ENCODE data around the gene NDST4.
"Not testable (repeated sequence)": the region's sequence is repeated elsewhere in the genome, so short reads cannot be mapped to it uniquely, and the experiment has no call there.

The NDST4 gene

DNA sequence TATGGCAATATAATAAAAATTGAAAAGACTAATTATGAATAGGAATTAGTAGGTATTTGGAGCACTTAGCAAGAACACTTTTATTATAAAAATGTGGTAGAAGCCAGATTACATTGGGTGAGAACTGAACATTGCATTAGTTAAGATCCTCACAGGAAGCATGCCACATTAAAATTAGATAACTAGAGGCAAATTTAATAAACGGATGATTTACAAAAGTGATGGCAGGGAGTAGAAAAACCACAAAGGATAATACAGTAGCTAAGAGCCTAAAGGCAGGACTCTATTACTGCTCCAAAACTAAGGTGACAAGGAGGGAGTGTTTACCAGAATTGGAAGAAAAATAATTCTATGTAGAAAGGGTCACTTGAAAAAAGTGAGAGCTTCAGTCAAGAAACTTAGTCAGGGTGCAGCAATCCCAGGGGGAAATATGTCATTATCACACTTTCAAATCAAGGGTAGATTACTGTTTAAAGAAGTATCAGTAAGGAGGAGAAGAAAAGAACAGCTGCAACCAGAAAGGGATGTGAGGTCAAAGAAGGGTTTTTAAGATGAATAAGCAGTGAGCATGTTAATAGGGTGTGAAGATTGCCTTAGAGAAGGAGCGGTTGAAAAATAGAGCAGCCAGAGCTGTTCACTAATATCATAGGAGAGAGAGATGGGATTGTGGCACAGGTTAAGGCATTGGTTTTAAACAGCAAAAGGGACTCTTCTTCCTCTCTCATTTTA, 84.6 kb downstream of the NDST4 start:
- in situ Hi-C loops (cut with MboI; ENCODE audit: low pct_unique_long_range_greater_than_20kb, low sequenced_read_pairs, unreplicated experiment) = no loop called here
- TF ChIP-seq CTCF (IDR thresholded peaks at IDR 0.05; ENCODE audit: extremely low read depth, insufficient read depth, missing control alignments) = no peak
- DNase-seq (ENCODE audit: low spot score) = no peak

DNA sequence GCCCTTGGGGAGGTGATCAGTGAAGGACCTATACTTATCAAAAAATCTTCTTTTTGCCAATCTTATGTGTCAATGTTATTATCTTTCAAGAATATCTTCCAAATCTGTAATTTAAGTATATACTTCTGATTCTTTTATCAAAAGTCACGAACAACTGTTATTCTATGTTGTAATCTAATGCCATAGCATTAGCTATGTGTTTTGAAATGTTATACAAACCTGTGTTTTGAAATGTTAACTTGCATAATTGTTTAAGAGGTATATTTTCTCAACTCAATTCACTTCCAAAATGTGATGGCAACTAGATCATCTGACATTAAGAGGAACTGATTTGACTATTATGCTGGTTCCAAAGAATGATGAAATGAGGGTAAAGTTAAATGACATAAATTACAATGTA, 113.5 kb downstream of the NDST4 start:
- in situ Hi-C loops (cut with MboI; ENCODE audit: low pct_unique_long_range_greater_than_20kb, low sequenced_read_pairs, unreplicated experiment) = no loop called here
- no peak for TF ChIP-seq CTCF (IDR thresholded peaks at IDR 0.05; ENCODE audit: extremely low read depth, insufficient read depth, missing control alignments)
- no peak for DNase-seq (ENCODE audit: low spot score)

DNA sequence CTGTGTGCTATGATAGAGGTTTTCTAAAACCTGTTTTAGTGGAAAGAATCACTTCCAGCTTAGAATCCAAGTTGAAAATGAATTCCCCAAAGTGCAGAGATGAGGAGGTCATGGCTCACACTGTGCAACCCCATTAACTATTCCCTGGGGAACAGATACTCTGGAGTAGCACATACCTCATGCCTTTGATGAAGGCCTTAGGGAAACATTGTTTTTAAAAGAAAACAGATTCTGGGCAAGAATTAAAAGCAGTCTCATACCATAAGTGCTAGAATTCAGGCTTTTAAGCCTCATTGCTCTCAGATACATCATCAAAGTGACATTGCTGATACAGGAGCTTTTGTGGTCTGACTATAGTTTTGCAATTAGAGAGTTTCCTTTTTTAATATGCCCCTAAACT, 115.1 kb downstream of the NDST4 start:
- in situ Hi-C loops (cut with MboI; ENCODE audit: low pct_unique_long_range_greater_than_20kb, low sequenced_read_pairs, unreplicated experiment) = no loop called here
- no peak for TF ChIP-seq CTCF (IDR thresholded peaks at IDR 0.05; ENCODE audit: extremely low read depth, insufficient read depth, missing control alignments)
- no peak for DNase-seq (ENCODE audit: low spot score)

- in situ Hi-C loops (cut with MboI; ENCODE audit: low pct_unique_long_range_greater_than_20kb, low sequenced_read_pairs, unreplicated experiment) = no loop called here
- DNase-seq (ENCODE audit: low spot score) = no peak
- TF ChIP-seq CTCF (IDR thresholded peaks at IDR 0.05; ENCODE audit: extremely low read depth, insufficient read depth, missing control alignments) = no peak
These were observed 115.7 kb downstream of the NDST4 start for GRCh38 chr4:114997576-114998247.

DNA sequence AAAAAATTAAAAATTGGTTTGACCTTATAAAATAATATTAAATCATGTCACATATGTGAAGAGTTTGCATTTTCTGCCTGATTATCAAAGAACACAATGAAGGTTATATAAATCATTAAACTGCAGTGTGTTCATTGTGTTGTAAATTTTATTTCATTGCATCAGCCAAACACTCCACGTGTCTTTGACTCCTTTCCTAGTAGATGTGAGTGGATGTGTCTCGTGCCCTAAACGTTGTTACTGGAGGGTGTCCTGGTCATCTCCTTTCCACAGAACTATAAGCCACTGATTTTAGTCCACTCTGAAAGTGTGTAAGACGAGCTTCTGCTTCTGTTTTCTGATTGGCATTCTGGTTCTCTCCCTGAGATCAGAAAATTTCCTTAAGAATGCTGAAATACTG, 127.3 kb downstream of the NDST4 start:
- no peak for TF ChIP-seq CTCF (IDR thresholded peaks at IDR 0.05; ENCODE audit: extremely low read depth, insufficient read depth, missing control alignments)
- no peak for DNase-seq (ENCODE audit: low spot score)
- in situ Hi-C loops (cut with MboI; ENCODE audit: low pct_unique_long_range_greater_than_20kb, low sequenced_read_pairs, unreplicated experiment) = no loop called here

GRCh38 chr4:114980932-114981708, 132.3 kb downstream of the NDST4 start:
- no peak for TF ChIP-seq CTCF (IDR thresholded peaks at IDR 0.05; ENCODE audit: extremely low read depth, insufficient read depth, missing control alignments)
- in situ Hi-C loops (cut with MboI; ENCODE audit: low pct_unique_long_range_greater_than_20kb, low sequenced_read_pairs, unreplicated experiment) = no loop called here
- no peak for DNase-seq (ENCODE audit: low spot score)

DNA sequence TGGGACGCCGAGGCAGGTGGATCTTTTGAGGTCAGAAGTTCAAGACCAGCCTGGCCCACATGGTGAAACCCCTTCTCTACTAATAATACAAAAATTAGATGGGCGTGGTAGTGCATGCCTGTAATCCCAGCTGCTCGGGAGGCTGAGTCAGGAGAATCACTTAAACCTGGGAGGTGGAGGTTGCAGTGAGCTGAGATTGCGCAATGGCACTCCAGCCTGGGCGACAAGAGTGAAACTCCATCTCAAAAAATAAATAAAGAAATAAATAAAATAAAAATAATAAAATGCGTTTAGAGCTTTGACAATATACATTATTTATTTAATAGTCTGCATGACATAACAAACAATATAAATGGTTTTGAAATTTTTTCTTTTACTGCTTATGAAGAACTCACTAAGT, 133.0 kb downstream of the NDST4 start:
- DNase-seq (ENCODE audit: low spot score); in situ Hi-C loops (cut with MboI; ENCODE audit: low pct_unique_long_range_greater_than_20kb, low sequenced_read_pairs, unreplicated experiment): not testable (repeated sequence)
